ENCODE data around the gene UBAC2.
"Not testable (repeated sequence)": the region's sequence is repeated elsewhere in the genome, so short reads cannot be mapped to it uniquely, and the experiment has no call there.

The UBAC2 gene

DNA sequence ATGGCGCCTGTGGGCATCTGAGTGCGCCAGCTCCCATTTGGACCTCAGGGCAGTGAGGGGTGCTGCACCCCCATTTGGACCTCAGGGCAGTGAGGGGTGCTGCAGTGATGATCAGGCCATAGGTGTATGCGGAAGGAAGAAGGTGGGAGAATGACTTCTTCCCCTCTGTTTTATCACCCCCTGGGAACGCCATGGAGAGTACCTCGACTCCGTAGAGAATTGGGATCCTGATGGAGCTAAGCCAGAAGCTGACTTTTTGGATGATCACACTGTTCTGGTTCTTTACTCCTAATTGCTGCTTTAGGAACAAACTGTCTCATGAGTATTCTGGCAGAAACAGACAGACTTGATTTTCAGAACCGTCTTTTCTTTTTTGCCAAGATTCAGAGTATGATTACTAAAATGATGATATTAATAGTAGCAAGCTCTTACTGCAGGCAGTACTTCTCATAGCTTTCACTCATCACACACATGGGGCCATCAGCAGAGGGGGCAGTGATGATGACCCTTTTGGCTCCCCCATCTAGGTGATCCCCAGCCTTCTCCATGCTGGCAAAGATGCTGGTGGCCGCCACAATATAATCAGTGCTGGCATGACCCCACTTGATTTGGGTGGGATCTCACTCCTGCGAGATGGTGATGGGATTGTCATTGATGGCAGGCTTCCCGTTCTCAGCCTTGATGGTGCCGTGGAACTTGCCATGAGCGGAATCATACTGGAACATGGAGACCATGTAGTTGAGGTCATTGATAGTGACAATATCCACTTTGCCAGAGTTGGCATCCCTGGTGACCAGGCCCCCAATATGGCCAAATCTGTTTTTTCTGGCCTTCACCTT is 10.3 kb upstream of the UBAC2 start:
- DNase-seq, result no peak

DNA sequence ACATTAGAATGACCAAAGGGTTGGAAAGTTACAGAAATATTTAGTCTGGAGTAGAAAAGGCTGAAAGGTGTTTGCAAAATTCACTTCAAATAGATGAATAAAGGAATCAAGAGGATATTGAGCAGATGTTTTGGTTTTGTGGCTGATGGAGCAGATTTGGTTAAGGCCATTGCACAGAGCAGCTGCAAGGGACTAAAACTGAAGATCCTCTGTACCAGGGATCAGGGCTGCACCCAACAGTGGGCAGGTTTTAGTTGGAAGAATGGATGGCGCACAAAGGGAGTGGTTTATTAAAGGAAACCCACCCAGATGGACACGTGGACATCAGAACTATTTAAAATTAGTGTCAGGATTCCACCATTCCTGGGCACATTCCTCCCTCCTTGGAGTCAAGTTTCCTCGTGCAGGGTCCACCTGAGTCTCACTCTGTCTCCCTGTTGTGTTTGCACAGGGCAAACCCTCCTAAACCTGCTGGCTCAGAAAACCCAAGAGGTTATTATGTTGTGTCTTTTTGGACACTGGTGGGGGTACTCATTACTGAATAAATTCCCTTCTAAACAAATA is 9.2 kb upstream of the UBAC2 start:
- no peak for DNase-seq

DNA sequence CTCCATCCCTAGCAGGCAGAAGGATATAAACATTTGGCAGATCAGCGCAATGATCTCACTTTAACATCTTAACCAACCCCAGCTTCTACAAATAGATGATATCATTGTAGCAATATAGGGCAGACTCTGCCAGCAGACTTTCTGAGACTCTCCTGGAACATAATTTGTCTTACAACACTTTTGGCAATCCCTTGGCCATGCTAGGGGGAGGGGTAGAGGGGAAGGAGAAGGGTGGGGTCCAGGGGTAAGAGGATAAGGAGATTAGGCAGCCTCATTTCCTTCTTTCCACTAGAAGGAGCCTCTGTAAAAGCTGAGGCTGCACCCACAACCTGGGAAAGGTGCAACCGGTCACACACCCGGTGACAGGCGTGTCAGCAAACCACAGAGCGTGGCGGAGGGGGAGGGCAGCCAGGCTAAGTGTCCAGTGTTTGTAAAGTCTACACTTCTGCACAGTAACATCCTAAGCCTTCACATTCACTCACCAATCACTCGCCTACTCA is 8.7 kb upstream of the UBAC2 start:
- DNase-seq, result no peak

DNA sequence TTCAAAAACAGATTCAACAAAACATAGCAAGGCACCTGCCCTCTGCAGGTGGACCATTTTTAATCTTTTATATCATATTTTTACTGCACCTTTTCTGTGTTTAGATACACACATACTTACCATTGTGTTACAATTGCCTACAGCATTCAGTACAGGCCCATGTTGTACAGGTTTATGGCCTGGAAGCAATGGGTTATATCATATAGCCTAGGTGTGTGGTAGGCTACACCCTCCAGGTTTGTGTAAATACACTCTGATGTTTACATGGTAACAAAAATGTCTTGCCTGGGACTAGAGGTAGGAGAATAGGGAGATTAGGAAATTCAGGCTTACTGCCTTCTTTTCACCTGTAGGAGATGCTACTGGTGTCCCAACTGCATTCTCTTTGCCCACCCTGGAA is 8.2 kb upstream of the UBAC2 start:
- no peak for DNase-seq

DNA sequence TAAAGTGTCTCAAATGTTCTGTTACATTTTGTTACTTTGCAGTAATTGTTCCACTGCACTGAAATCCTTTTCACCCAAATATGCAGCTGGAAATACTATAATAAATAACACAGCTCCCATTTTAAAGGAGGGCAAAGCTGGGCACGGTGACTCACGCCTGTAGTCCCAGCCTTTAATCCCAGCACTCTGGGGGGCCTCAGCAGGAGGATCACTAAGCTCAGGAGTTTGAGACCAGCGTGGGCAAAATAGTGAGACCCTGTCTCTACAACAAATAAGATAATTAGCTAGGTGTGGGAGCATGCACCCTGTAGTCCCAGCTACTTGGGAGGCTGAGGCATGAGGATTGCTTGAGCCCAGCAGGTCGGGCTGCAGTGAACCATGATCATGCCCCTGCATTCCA is 7.5 kb upstream of the UBAC2 start:
- DNase-seq, result no peak

DNA sequence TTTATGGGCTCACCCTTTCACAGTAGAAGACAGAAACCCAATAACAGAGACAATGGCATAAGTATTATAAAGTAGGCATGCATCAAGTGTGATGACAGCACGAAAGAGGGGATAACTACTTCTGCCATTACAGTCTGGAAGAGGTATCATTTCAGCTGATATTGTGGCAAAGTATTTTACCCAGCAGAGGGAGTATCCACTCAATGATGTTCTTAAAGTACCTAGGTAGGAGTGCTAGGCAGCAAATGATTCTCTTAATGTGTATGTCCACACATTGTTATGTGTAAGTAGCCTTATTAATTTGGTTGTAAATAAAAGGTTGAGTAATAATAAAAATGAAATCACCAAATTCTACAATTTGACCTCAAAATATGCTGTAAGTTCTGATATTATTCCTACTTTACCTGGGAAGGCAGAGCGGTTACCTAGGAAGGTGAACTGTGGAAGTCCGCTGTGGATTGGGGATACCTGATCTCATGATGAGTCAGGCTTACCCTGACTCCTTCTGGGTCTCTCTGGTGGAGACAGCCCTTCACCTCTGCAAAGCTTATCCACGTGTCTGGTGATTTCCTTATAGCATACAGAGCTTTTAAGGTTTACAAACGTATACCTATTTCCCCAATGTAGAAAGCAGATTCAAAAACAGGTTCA is 4.1 kb upstream of the UBAC2 start:
- DNase-seq, result no peak

DNA sequence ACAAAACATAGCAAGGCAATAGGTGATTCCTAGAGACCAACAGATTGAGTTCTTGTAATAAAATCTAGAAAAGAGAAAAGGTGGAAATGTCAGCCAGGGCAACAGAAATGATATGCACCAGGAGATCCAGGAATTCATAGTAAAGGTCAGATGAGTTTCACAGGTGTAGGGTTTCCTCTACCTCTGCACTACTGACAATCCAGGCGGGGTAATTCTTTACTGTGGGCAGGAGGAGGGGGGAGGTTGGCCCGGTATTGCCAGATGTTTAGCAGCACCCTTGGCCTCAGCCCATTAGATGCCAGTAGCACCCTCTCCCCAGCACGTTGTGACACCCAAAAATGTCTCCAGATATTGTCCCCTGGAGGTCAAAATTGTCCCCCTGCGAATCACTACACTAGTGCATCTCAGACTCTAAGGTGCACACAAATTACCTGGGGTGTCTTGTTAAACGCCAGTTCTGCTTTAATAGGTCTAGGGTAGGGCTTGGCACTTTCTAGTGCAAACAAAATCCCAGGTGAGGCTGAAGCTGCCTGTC is 3.5 kb upstream of the UBAC2 start:
- DNase-seq, result no peak

DNA sequence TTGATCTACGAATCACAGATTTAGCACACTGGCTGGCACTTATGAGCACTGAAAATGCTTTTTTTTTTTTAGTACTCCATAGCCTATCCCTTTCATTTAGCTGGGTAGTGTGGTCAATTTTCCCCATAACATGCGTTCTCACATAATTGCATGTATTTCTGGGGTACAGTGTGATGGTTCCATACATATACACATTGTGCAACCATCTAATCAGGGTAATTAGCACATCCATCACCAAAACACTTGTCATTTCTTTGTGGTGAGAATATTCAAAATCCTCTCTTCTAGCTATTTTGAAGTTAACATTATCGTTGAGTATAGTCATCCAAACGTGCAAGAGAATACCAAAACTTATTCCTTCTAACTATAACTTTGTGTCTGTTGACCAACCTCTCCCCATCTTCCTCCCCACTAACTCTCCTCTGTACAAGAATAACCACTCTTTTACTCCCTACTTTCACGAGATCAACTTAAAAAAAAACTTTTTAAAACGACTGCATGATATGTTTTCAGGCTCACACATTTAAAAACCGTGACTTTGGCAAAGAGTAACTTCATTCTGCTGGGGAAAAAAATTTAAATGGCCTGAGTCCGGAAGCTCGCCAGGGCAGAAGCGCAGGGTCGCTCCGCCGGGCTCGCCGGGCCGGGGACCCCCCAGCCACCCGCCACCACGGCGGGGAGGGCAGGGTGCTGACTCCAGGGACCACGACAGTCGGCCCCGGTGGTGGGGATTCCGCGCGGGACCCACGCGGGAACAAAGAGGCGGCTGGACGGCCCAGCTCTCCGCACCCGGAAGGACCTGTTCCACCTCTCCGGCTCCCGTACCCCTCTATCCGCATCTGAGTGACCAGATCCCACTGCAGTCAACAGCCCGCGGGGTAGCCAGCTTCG is 868 bp upstream of the UBAC2 start:
- no peak for DNase-seq

DNA sequence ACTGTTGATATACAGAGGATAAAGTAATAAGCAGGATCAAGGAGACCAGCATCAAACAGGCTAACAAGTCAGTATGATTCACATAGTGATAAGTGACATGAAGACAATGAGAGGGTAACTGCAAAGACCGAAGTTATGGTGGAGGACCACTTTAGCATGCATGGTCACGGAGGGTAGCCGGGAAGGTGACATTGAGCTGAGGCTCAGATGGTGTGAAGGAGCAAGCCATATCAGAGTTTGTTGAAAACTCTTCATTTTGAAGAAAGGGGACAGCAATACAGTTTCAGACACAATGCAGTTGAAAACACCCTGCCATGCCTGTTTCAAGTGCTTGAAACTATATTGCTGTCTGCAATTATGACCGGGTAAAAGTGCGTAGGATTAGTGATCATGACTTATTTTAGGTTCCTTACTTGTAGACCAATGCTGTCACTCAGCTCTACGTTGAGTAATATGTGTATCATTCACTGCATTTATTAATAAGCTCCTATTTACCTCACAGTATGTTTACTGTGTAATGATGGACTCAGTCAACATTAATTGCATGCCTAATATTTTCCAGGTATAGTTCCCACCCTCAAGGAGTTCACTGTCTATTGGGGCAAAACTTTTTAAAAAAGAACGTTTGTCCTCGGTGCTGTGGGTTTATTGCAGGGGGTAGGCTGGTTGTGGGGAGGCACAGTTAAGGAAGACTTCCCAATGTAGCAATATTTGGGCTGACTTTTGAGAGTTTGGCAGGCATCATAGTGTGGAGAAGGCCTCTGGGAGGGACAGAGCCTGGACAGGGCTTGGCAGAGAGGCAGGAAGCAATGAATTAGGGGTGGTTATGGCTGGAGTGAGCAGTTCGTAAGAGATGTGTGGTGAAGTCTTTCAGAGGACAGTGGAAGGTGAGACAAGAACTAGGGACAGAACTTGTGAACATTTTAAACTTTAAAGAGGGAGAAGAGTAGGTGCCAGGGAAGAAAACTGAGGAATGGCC is 3.2 kb downstream of the UBAC2 start:
- DNase-seq, result no peak

DNA sequence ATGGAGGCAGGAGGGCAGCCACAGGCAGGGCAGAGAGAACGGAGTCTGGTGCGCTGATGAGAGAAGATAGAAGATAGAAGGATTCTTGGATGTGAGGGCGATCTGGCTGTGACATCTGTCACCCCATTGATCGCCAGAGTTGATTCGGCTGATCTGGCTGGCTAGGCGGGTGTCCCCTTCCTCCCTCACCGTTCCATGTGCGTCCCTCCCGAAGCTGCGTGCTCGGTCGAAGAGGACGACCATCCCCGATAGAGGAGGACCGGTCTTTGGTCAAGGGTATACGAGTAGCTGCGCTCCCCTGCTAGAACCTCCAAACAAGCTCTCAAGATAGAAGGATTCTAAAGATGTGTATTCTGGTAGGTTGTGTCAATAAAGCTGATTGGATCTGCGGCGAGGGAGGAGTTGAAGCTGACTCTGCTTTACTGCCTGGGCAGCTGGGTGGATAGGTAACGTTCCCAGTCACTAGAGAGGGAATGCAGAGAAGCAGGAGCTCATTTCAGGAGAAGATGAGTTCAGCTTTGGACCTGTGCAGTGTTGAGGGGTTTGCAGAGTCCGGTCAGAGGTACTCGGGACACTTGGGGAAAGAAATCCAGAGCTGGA is 5.1 kb downstream of the UBAC2 start:
- no peak for DNase-seq

DNA sequence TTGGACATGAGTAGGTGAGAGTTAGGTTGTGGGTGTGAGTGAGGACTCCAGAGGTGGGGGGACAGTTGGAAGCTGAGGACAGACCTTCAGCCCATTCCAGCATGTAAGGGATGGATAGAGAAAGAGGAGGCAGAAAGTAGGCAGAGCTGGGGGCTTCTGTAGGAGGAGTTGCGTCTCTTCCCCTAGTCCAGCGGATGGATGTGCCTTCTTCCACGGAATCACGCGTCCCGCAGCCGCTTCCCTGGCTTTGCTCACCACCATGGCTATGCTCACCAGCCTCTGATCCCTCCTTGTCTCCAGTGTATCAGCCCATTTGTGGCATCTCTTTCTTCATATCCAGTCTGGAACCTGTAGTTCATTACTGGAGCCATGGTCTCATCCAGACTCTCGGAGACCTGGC is 5.6 kb downstream of the UBAC2 start:
- DNase-seq, result no peak

DNA sequence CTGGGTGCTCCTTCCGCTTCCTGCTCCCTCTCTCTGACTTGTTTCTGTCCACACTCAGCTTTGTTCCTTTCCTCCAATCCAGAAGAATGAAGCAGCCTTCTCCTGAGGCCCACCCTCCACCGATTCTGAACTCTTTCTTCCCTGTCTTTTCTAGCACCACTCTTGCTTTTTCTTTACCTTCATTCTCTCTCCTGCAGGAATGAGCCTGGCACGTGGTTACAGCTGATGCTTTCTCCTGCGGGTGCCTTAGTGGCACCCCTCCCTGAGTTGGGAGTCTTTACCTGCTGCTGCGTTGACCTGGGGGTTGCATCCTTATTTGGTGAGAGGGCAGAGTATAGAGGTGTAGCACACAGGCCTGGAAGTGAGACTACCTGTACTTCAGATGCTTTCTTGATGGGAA is 6.2 kb downstream of the UBAC2 start:
- DNase-seq, result no peak

DNA sequence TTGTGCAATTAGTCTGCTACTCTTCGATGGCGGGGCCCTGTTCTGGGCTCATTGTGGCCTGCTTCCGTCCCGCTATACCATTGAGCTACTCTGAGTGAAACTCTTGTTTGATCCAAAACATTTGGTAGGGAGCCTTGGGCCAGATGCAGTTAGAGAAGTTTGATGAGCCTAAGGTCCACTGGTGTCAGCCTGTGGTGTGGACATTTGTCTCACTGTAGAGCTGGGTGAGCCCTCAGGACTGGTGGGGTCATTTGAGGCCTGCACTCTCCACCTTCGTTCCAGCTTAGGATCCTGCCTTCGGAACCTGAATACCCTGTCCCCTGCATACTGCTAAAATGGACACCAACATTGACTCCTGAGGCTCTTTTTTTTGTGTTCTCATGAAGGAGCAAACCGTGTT is 6.9 kb downstream of the UBAC2 start:
- DNase-seq, result no peak

DNA sequence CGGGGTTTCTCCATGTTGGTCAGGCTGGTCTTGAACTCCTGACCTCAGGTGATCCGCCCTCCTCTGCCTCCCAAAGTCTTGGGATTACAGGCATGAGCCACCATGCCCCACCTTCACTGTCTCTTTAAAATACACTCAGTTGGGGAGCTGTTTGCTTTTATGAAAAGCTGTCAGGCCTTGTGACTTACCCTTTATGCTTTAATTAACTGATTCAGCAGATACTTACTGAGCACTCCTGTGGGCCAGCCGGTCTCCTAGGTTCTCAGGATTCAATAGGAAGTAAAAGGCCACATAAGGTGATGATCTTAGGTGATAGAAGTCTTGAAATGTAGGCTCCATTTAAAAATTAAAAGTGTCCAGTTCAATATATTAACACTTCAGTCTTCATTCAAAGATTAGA is 7.5 kb downstream of the UBAC2 start:
- no peak for DNase-seq

DNA sequence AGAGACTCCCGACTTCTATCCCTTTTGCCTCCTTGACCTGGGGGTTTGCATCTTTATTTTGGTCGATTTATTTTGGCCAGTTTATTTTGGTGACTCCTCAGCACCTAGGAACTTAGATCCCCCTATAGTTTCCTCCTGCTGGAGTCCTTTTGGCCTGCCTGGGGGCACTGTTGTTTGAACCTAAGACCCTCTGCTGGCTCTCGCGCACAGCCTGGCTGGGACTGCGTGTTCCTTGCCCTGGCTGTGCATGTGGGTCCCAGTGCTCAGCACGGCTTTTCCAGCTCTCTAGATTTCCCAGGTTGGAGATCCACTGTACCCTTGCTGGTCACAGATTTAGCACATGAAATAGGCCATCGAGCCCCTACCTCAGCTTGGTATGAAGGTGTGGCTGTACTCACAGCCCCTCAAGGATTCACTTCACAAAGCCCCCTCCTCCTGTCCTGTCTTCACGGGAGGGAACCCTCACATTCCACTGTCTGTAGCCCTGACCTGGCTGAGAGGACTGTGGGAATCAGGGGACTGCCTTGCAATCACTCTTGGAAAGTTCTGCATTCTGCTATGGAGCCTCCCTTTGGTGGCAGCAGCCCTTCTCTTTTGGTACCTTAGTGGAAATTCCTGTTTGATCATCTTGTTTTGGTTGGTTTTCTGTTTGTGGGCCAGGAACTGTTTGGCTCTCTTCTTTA is 8.3 kb downstream of the UBAC2 start:
- DNase-seq, result no peak

DNA sequence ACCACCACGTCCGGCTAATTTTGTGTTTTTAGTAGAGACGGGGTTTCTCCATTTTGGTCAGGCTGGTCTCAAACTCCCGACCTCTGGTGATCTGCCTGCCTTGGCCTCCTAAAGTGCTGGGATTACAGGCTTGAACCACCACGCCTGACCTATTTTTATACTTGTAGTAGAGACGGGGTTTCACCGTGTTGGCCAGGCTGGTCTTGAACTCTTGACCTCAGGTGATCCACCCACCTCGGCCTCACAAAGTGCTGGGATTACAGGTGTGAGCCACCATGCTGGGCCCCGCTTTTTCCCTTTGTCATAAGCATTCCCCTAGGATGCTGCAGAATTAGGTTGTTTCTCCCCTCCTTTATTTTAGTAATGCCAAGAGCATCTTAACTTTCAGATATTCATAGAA is 10.0 kb downstream of the UBAC2 start:
- not testable (repeated sequence) for DNase-seq

DNA sequence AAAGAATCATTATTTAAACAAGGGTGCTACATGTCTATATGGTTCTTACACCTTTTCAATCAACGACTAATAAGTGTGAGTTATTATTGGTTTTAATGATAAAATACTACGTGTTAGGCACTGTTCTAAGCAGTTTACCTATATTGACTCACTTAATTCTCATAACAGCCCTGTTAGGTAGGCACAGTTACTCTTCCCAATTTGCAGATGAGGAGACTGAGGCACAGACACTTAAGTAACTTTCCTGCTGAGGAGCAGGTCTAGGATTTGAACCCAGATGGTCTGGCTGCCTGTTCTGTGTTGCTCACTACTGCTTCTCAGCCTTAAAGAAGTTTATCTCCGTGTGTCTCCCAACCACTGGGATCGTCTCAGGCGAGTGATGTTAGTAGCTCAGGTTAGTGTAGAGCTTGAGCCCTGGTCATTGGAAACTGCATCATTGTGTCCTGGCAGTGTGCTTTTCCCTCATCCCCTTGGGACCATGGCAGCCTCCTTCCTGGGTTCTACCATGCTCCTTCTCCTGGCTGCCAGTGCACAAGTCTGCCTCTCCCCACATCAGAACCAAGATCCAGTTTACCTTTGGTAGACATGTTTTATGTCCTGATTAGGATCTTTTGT is 10.9 kb downstream of the UBAC2 start:
- no peak for DNase-seq

DNA sequence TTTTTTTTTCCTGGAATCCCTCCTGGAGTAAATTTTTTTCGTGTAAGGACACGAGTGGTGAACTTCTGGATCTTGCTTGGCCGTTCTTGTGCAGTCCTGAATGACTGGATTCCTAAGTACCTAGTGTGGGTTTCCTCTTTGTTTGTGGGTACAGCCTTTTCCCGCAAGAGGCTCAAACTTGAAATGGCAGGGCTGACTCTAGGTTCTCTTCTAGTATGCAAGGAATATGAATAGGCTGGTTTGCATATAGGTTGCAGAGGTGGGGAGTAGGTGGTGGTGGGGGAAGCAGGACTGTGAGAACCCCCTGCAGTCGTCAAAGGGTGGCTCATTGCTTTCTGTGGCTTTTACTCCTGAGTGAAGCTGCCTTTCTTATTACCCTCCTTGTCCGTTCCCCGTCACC is 13.6 kb downstream of the UBAC2 start:
- no peak for DNase-seq

DNA sequence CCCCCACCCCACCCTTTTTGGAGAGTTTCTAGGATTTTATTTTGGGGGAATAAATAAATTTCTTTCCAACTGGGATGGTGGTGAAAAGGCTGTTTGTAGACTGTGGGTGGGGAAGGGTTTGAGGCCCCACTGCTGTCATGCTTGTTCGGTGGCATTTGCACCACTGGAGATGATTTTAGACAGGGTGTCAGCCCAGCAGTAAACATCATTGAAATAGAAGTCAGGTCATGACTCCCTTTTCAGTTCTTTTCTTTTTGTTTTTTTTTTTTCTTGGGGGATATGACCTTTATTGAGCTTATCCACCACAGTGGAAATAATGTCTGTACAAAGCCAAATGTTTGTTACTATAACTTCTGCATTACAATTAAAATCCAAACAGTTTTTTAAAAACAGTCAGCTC is 14.1 kb downstream of the UBAC2 start:
- DNase-seq, result no peak

DNA sequence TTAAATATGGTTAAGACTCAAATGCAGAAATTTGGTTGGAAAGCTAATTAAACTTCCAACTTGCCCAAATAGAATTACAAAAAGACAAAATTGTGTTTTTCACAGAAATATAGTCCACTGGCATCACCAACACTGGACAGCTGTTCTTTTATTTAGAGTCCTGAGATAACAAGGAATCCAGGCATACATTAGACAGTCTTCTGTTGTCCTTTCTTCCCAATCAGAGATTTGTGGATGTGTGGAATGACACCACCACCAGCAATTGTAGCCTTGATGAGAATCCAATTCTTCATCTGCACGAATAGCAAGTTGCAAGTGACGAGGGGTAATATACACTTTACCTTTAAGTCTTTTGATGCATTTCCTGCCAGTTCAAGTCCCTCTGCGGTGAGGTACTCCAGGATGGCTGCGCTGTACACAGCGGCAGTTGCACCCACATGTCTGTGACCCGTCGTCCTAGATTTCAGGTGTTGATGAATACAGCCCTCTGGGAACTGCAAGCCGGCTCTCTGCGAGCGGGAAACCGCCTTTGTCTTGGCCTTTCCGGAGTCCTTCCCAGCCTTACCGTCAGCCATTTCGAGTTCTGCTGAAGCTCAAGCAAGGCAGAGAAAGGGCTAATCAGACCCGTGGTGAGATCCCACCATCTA is 14.7 kb downstream of the UBAC2 start:
- no peak for DNase-seq
